ENCODE data around the gene COL6A5. TPM values are rescaled to one million over a fixed set of nuclear protein-coding genes. Genes with fewer than 3 reads are reported as not detected.

The COL6A5 gene
- polyA plus RNA-seq, 2 of the 4 experiments (the other 2 are of a cell fraction), result not detected

DNA sequence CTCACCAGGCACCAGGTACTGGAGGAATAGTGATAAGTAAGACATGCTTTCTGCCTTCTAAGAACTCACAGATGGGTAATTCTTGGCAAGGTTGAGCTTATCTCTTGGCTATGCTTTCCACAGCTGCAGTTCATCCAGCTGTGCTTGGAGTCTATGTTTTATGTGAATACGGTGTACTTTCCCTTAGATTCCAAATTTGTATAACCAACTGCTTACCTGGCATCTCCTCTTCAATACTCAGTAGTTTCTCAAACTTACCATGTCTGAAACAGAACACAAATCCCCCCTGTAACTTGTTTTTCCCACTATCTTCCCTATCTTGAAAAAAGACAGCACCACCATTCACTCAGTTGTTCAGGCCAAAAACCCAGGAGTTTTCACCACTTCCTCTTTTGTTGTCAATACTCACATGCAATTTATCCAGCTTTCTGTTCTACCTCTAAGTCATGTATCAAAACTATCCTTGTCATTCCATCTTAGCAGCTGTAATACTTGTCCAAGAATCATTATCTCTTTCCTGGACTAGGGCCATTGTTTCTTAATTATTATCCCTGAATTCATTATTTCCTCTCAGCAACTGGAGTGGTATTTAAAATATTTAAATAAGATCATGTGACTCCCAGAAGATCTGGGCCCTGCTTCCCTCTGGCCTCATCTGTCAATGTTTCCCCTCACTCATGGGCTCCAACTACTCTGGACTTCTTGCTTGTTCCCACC is 32.6 kb downstream of the COL6A5 start (continued):
- TF ChIP-seq NR3C1 (IDR thresholded peaks at IDR 0.05), result no peak
- no peak for TF ChIP-seq JUNB (IDR thresholded peaks at IDR 0.05)
- TF ChIP-seq, protein P1, sequence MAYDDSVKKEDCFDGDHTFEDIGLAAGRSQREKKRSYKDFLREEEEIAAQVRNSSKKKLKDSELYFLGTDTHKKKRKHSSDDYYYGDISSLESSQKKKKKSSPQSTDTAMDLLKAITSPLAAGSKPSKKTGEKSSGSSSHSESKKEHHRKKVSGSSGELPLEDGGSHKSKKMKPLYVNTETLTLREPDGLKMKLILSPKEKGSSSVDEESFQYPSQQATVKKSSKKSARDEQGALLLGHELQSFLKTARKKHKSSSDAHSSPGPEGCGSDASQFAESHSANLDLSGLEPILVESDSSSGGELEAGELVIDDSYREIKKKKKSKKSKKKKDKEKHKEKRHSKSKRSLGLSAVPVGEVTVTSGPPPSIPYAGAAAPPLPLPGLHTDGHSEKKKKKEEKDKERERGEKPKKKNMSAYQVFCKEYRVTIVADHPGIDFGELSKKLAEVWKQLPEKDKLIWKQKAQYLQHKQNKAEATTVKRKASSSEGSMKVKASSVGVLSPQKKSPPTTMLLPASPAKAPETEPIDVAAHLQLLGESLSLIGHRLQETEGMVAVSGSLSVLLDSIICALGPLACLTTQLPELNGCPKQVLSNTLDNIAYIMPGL (CRISPR knock-in tag; IDR thresholded peaks at IDR 0.05; ENCODE audit: borderline replicate concordance), result no peak
- no peak for TF ChIP-seq CBX2 (IDR thresholded peaks at IDR 0.05; ENCODE audit: borderline replicate concordance, low read depth)
- no peak for TF ChIP-seq ZSCAN20 (CRISPR knock-in tag; IDR thresholded peaks at IDR 0.05)

DNA sequence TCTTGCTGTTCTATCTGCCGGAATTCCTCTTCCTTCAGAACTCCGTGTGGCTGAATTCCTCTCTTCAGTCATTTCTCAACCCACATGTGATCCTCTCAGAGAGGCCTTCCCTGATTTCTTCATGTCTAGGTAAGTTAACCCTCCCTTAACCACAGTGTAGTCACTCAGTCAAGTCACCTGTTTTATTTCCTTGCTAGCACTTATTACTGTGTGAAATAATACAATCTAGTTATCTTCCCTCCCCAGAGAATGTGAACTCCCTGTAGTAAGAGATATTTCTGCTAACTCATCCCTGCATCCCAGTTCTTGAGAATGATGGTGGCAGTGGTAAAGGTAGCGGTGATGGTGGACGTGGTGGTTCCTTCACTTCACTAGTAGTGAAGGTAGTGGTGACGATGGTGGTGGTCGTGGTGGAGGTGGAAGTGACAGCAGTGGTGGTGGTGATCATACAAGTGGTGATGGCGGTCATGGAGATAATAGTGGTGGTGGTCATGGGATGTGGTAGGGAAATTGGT is 33.3 kb downstream of the COL6A5 start:
- no peak for TF ChIP-seq ZNF302 (CRISPR knock-in tag; IDR thresholded peaks at IDR 0.05)
- no peak for TF ChIP-seq POLR2AphosphoS2 (conservative IDR thresholded peaks at IDR 0.05; ENCODE audit: low read length)
- TF ChIP-seq HDAC2 (IDR thresholded peaks at IDR 0.05), result no peak
- TF ChIP-seq, protein P2, sequence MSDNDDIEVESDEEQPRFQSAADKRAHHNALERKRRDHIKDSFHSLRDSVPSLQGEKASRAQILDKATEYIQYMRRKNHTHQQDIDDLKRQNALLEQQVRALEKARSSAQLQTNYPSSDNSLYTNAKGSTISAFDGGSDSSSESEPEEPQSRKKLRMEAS (IDR thresholded peaks at IDR 0.05), result no peak
- no peak for TF ChIP-seq EHF (CRISPR knock-in tag; IDR thresholded peaks at IDR 0.05)
- no peak for TF ChIP-seq CHD4 (IDR thresholded peaks at IDR 0.05; ENCODE audit: borderline replicate concordance)
- TF ChIP-seq RARB (CRISPR knock-in tag; IDR thresholded peaks at IDR 0.05), result no peak
- TF ChIP-seq, protein P3, sequence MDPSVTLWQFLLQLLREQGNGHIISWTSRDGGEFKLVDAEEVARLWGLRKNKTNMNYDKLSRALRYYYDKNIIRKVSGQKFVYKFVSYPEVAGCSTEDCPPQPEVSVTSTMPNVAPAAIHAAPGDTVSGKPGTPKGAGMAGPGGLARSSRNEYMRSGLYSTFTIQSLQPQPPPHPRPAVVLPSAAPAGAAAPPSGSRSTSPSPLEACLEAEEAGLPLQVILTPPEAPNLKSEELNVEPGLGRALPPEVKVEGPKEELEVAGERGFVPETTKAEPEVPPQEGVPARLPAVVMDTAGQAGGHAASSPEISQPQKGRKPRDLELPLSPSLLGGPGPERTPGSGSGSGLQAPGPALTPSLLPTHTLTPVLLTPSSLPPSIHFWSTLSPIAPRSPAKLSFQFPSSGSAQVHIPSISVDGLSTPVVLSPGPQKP (IDR thresholded peaks at IDR 0.05; ENCODE audit: low read depth, low read length), result no peak
- DNase-seq (ENCODE audit: low read depth in 1 of 2, low spot score in 1 of 2), result no peak
- Histone ChIP-seq H3K4me1 (no peaks in the 10 kb centered on the region), H3K9me3 (no peaks in the 10 kb centered on the region), H3K27ac (no peak overlapping the region), H3K4me3 (no peak overlapping the region), H3K4me2 (no peak overlapping the region)
- ATAC-seq, result no peak
- ChIA-PET CTCF (no interaction called here), POLR2A (no interaction called here)
- WGBS (ENCODE audit: missing lambda C conversion rate), result 29% methylated on average over 7 of the region's 7 CpGs
- FAIRE-seq, result no peak

DNA sequence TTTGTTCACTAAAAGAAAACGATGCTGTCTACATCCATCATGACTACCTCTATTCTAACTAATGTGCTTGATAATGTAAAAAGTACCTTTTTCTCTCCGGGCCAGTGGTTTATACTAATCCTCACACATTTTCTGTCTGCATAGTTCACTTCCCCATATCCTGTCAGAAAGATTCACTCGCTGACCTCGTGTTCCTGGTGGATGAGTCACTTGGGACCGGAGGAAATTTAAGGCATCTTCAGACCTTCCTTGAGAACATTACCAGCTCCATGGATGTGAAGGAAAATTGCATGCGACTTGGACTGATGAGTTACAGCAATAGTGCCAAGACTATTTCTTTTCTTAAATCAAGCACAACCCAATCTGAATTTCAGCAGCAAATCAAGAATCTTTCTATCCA is 33.8 kb downstream of the COL6A5 start:
- no peak for FAIRE-seq
- TF ChIP-seq ZSCAN20 (CRISPR knock-in tag; IDR thresholded peaks at IDR 0.05) (no peak), EP300 (IDR thresholded peaks at IDR 0.05) (no peak), SREBF2 (IDR thresholded peaks at IDR 0.05) (no peak), FOSL2 (IDR thresholded peaks at IDR 0.05) (no peak), FOSL2 (CRISPR knock-in tag; IDR thresholded peaks at IDR 0.05) (no peak), MAZ (IDR thresholded peaks at IDR 0.05; ENCODE audit: borderline replicate concordance, low read depth, low read length) (no peak), TP53 (CRISPR knock-in tag; IDR thresholded peaks at IDR 0.05) (no peak), TFCP2L1 (CRISPR knock-in tag; IDR thresholded peaks at IDR 0.05) (no peak), GATA3 (IDR thresholded peaks at IDR 0.05; ENCODE audit: borderline replicate concordance) (no peak), NR3C1 (IDR thresholded peaks at IDR 0.05) (no peak), CHD4 (IDR thresholded peaks at IDR 0.05; ENCODE audit: borderline replicate concordance) (no peak), MYC (IDR thresholded peaks at IDR 0.05; ENCODE audit: borderline replicate concordance, low read length) (no peak), HOXB5 (CRISPR knock-in tag; IDR thresholded peaks at IDR 0.05) (no peak), NPAS2 (CRISPR knock-in tag; IDR thresholded peaks at IDR 0.05; ENCODE audit: borderline replicate concordance) (no peak), ZFP36 (IDR thresholded peaks at IDR 0.05; ENCODE audit: borderline replicate concordance, partially characterized antibody) (no peak), JUN (IDR thresholded peaks at IDR 0.05) (no peak), HDAC2 (IDR thresholded peaks at IDR 0.05) (no peak)
- TF ChIP-seq, protein P4, sequence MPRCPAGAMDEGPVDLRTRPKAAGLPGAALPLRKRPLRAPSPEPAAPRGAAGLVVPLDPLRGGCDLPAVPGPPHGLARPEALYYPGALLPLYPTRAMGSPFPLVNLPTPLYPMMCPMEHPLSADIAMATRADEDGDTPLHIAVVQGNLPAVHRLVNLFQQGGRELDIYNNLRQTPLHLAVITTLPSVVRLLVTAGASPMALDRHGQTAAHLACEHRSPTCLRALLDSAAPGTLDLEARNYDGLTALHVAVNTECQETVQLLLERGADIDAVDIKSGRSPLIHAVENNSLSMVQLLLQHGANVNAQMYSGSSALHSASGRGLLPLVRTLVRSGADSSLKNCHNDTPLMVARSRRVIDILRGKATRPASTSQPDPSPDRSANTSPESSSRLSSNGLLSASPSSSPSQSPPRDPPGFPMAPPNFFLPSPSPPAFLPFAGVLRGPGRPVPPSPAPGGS (IDR thresholded peaks at IDR 0.05), result no peak
- TF ChIP-seq, protein P5, sequence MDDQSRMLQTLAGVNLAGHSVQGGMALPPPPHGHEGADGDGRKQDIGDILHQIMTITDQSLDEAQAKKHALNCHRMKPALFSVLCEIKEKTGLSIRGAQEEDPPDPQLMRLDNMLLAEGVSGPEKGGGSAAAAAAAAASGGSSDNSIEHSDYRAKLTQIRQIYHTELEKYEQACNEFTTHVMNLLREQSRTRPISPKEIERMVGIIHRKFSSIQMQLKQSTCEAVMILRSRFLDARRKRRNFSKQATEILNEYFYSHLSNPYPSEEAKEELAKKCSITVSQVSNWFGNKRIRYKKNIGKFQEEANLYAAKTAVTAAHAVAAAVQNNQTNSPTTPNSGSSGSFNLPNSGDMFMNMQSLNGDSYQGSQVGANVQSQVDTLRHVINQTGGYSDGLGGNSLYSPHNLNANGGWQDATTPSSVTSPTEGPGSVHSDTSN (IDR thresholded peaks at IDR 0.05), result no peak
- Histone ChIP-seq H3K9me3 (no peaks in the 10 kb centered on the region), H3K4me2 (no peak overlapping the region), H3K4me3 (no peak overlapping the region), H3K4me1 (no peaks in the 10 kb centered on the region), H3K27ac (no peak overlapping the region)
- no peak for DNase-seq (ENCODE audit: low read depth in 1 of 2, low spot score in 1 of 2)
- ATAC-seq, result no peak
- ChIA-PET POLR2A (no interaction called here), CTCF (no interaction called here)
- WGBS (ENCODE audit: missing lambda C conversion rate), result 21% methylated on average over 6 of the region's 6 CpGs

Data from A549 (cell line).